GM23248 (cell line): ENCODE measurements around the gene LRMDA.

Source experiments
- EZH2 ChIP-seq: fragments of 200-600 bp; sonication (generic); IDR thresholded peaks from 2 replicates; pipeline ENCODE4 v1.6.1; 2018; ENCODE audit warnings: antibody characterized with exemption, mild to moderate bottlenecking; ENCODE audit not compliant: insufficient read depth, poor library complexity, severe bottlenecking
- EZH2phosphoT487 ChIP-seq: fragments of 200-600 bp; sonication (generic); IDR thresholded peaks from 2 replicates; pipeline ENCODE4 v1.6.1; 2018; ENCODE audit warnings: antibody characterized with exemption, moderate library complexity, mild to moderate bottlenecking, low read depth; ENCODE audit not compliant: insufficient read depth

DNA sequence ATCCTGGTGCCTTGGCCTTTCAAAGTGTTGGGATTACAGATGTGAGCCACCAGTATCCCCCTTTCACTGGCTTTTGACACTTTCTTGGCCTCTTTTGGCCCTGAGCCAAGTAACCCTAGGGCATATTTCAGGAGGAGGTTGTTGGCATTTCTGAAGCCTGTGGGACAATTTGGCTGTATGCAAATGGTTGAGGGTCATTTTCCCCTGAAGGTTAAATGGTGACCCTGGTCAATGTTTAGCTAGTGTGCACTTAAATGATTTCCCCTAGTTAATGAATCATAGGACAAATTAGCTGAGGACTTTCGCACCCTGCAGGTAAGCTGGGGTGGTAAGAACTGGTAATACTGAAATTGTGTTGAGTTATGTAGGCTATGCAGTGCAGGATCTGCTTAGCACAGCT, 660.5 kb downstream of the LRMDA start:
- TF ChIP-seq EZH2phosphoT487 (no peak), EZH2 (no peak)
